HG03196 (cell line): Measurements from ENCODE around the gene ZNF292.
"Not testable (repeated sequence)": the region's sequence is repeated elsewhere in the genome, so short reads cannot be mapped to it uniquely, and the experiment has no call there.

Experiments
- ATAC-seq: cut with Tn5 transposase; IDR thresholded peaks from one replicate; pipeline ENCODE4 v1.9.1; 2021; ENCODE audit not compliant: unreplicated experiment

Gene ZNF292

GRCh38 chr6:87210979-87211378 lies 55.6 kb downstream of the ZNF292 start:
- ATAC-seq = peak; percentile 96

GRCh38 chr6:87212596-87212995 lies 57.2 kb downstream of the ZNF292 start:
- ATAC-seq = no peak

- no peak for ATAC-seq
Observed at GRCh38 chr6:87213364-87213763, 58.0 kb downstream of the ZNF292 start.

- ATAC-seq = no peak
Observed at GRCh38 chr6:87214831-87215230, 59.5 kb downstream of the ZNF292 start.

- ATAC-seq = no peak
Observed at GRCh38 chr6:87220997-87221396, 65.6 kb downstream of the ZNF292 start.

- no peak for ATAC-seq
Observed at GRCh38 chr6:87222676-87223075, 67.3 kb downstream of the ZNF292 start.

GRCh38 chr6:87224971-87225370 lies 69.6 kb downstream of the ZNF292 start:
- ATAC-seq = no peak

GRCh38 chr6:87225511-87225910 lies 70.1 kb downstream of the ZNF292 start:
- no peak for ATAC-seq

GRCh38 chr6:87225937-87226336 lies 70.6 kb downstream of the ZNF292 start:
- ATAC-seq = no peak

- no peak for ATAC-seq
Observed at GRCh38 chr6:87230801-87231200, 75.4 kb downstream of the ZNF292 start.

GRCh38 chr6:87237804-87238203 lies 82.4 kb downstream of the ZNF292 start:
- ATAC-seq = no peak

GRCh38 chr6:87239098-87239635 lies 83.8 kb downstream of the ZNF292 start:
- ATAC-seq = not testable (repeated sequence)

GRCh38 chr6:87241304-87241703 lies 85.9 kb downstream of the ZNF292 start:
- no peak for ATAC-seq

GRCh38 chr6:87242311-87242710 lies 86.9 kb downstream of the ZNF292 start:
- no peak for ATAC-seq

- no peak for ATAC-seq
Observed at GRCh38 chr6:87243812-87244211, 88.4 kb downstream of the ZNF292 start.

- ATAC-seq = no peak
Observed at GRCh38 chr6:87244380-87244779, 89.0 kb downstream of the ZNF292 start.

GRCh38 chr6:87250019-87250418 lies 94.7 kb downstream of the ZNF292 start:
- ATAC-seq = no peak

GRCh38 chr6:87251225-87251624 lies 95.9 kb downstream of the ZNF292 start:
- ATAC-seq = no peak

- ATAC-seq = no peak
Observed at GRCh38 chr6:87251725-87252124, 96.4 kb downstream of the ZNF292 start.

- ATAC-seq = no peak
Observed at GRCh38 chr6:87257046-87257445, 101.7 kb downstream of the ZNF292 start.

GRCh38 chr6:87257565-87257964 lies 102.2 kb downstream of the ZNF292 start:
- ATAC-seq = no peak

- ATAC-seq = no peak
Observed at GRCh38 chr6:87257975-87258374, 102.6 kb downstream of the ZNF292 start.

- ATAC-seq = no peak
Observed at GRCh38 chr6:87259791-87260190, 104.4 kb downstream of the ZNF292 start.

- ATAC-seq = no peak
Observed at GRCh38 chr6:87261534-87261933, 106.2 kb downstream of the ZNF292 start.
